GM12891 (cell line): ENCODE data around the gene POLE2.

Experiments used
- PAX5 ChIP-seq: IDR thresholded peaks from 2 replicates; pipeline ENCODE4 v1.6.1; 2011; ENCODE audit warnings: low read length, moderate library complexity, mild to moderate bottlenecking; ENCODE audit not compliant: insufficient read depth, severe bottlenecking
- POLR2A ChIP-seq: IDR thresholded peaks from 2 replicates; pipeline ENCODE4 v1.6.1; 2011; ENCODE audit warnings: low read depth, low read length, control low read depth
- POLR2AphosphoS5 ChIP-seq: IDR thresholded peaks from 2 replicates; pipeline ENCODE4 v1.6.1; 2011; ENCODE audit warnings: low read depth, low read length, control low read depth
- SPI1 ChIP-seq: IDR thresholded peaks from 2 replicates; pipeline ENCODE4 v1.6.1; 2011; ENCODE audit warnings: low read depth, low read length, control low read depth
- TAF1 ChIP-seq: IDR thresholded peaks from 2 replicates; pipeline ENCODE4 v1.6.1; 2011; ENCODE audit warnings: low read depth, low read length, control low read depth

- TF ChIP-seq TAF1: no peak
- peak; percentile 62 for TF ChIP-seq POLR2AphosphoS5
- TF ChIP-seq POLR2A: peak; percentile 28; the same call in 1 of the 2 replicates
- TF ChIP-seq SPI1: no peak
- TF ChIP-seq PAX5: no peak
Observed at GRCh38 chr14:49617852-49618519, 70.0 kb downstream of the POLE2 start.
